ENCODE data around the gene MRGPRF. TPM values are rescaled to one million over a fixed set of nuclear protein-coding genes. Genes with fewer than 3 reads are reported as not detected.

MRGPRF gene
- total and polyA plus RNA-seq, 11 donors = 1.6 to 13.1 (median 3.5) TPM

DNA sequence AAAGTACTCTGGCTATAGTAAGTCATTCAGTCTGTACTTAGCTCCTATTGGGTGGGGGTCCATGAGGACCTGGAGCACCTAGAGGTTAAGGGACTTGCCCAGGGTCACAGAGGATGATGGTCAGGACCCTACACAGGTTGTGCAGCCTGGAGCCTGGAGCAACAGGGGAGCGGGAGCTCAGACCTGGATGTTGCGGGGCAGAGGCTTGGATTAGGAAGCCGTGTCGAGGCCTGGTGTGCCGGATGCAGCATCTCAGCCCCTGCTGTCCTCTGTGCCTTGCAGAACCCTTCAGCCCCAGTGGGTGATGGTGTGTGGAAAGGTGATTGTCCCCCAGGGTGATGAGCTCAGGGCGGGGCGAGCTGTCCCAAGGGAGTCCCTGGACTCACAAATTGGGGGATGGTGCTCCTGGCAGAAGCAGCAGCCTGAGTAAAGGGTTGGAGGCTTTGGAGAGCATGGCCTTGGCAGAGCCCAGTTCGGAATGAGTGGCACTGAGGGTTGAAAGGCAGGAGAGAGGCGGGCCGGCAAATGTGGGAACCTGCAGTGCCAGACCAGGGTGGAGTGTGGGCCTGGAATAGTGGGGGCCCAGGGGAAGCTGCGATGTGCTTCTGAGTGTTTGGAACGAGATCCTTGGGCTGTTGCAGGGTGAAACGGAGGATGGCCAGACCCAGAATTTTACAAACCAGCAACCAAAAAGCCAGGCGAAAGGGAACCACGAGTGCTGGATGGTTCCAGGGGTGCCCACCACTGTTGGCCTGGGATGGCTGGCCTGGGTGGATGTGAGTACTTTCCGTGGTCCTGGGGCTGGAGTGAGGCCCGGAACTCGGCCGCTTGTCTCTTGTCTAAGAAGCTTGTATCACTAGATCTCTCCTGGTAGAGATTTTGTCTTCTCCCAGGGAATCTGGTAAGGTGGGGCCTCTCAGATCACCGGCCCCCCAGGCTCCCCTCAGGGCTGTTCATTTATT is 38.6 kb upstream of the MRGPRF start:
- ATAC-seq (peak in 3 of 4 donors; percentile 6 to 23 (median 22)), DNase-seq (peak in 2 of 5 donors; percentile 63 to 68)
- Histone ChIP-seq H3K27me3 (no peaks in the 10 kb centered on the region), H3K4me1 (peaks cover 0 to 83% (median 58%) of the 10 kb centered on the region in 12 donors), H3K27ac (peak overlapping the region in 7 of 12 donors; percentile 17 to 98 (median 57)), H3K9me3 (no peaks in the 10 kb centered on the region), H3K36me3 (peaks cover 0 to 17% (median 6%) of the 10 kb centered on the region in 9 donors), H3K4me3 (no peak overlapping the region)
- WGBS, 4 donors = 69 to 86% (median 76%) methylated on average over 13 to 20 of the region's 20 CpGs
- intact Hi-C loops (cut with DNase I) = loop anchor here in 1 of 10 donors (10.0 kb wide), 1 partner anchor 147 kb away; the partner anchor contains the start of genes IGHMBP2 and MRPL21
- TF ChIP-seq POLR2A (IDR thresholded peaks at IDR 0.05) = no peak
- TF ChIP-seq, protein P1, sequence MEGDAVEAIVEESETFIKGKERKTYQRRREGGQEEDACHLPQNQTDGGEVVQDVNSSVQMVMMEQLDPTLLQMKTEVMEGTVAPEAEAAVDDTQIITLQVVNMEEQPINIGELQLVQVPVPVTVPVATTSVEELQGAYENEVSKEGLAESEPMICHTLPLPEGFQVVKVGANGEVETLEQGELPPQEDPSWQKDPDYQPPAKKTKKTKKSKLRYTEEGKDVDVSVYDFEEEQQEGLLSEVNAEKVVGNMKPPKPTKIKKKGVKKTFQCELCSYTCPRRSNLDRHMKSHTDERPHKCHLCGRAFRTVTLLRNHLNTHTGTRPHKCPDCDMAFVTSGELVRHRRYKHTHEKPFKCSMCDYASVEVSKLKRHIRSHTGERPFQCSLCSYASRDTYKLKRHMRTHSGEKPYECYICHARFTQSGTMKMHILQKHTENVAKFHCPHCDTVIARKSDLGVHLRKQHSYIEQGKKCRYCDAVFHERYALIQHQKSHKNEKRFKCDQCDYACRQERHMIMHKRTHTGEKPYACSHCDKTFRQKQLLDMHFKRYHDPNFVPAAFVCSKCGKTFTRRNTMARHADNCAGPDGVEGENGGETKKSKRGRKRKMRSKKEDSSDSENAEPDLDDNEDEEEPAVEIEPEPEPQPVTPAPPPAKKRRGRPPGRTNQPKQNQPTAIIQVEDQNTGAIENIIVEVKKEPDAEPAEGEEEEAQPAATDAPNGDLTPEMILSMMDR (IDR thresholded peaks at IDR 0.05) = no peak

DNA sequence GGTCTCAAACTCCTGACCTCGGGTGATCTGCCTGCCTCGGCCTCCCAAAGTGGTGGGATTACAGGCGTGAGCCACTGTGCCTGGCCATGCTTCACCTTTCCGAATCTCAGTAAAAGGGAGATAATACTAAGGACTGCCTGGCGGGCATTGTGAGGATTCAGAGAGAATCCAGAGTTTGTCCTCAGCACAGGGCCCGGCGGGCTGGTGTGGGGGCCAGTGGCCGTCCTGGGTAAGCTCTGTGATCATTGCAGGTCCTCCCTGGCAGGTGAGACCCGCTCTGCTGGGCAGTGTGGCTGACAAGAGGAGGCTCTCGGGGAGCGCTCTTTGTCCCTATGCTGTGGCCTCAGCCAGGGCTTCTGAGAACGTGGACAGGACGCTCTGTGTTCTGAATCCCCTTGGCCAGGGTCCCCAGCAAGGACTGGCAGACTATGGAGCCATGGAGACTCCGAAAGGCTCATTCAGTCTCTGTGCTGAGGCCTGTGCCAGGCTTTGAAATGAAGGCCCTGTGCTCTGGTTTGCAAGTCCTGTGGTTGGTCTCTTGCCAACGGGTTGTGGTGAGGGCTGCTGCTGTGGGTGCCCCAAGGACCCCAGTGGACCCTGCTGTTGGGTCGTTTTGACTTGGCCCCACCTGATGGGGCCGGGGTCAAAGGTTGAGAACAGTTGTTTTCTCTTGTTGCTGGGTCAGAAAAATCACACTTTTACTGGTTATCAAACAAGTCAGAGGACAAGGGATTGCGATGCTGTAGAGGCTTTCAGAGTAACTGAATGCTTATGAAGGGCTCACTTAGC is 37.7 kb upstream of the MRGPRF start:
- peak overlapping the region in 9 of 12 donors; percentile 17 to 98 (median 57) for H3K27ac ChIP-seq
- intact Hi-C loops (cut with DNase I) = loop anchor here in 1 of 10 donors (10.0 kb wide), 1 partner anchor 146 kb away; the partner anchor contains the start of genes IGHMBP2 and MRPL21
- TF ChIP-seq, protein P1 (IDR thresholded peaks at IDR 0.05) = no peak
- no peak for TF ChIP-seq POLR2A (IDR thresholded peaks at IDR 0.05)
- 83 to 89% (median 83%) methylated on average over 18 of the region's 18 CpGs for WGBS, 4 donors
- H3K4me3 ChIP-seq = no peak overlapping the region
- peaks cover 0 to 74% (median 53%) of the 10 kb centered on the region in 12 donors for H3K4me1 ChIP-seq
- DNase-seq = peak in 1 of 5 donors; percentile 51
- no peaks in the 10 kb centered on the region for H3K9me3 ChIP-seq
- H3K27me3 ChIP-seq = no peaks in the 10 kb centered on the region
- ATAC-seq = peak in 1 of 4 donors; percentile 14
- H3K36me3 ChIP-seq = peaks cover 0 to 17% (median 6%) of the 10 kb centered on the region in 9 donors

DNA sequence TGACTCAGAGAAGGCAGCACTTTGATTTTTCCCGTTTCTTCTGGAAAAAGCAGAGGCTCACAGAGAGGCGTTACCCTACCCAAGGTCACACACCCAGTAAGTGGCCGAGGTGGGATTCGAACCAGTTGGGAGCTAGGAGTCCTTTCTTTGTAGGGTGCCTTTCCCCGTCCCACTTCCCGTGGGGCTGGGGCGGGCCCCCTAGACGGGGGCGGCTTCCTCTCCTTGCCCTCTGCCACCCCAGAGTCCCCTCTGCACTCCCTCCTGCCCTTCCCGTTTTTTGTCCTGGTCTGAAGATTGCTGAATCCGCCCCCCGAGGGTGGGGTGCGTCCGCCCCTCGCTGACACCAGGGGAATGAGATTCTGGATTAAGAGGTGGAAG is 36.4 kb upstream of the MRGPRF start:
- no peaks in the 10 kb centered on the region for H3K27me3 ChIP-seq
- peaks cover 0 to 9% (median 2%) of the 10 kb centered on the region in 9 donors for H3K36me3 ChIP-seq
- H3K27ac ChIP-seq = peak overlapping the region; percentile 39 to 98 (median 92)
- intact Hi-C loops (cut with DNase I) = loop anchor here in 8 of 10 donors (2.0 to 10.0 kb wide), 4 partner anchors 37 to 145 kb away; partner anchors contain the start of genes IGHMBP2 (in 1 of the 8) and MRPL21 (in 1 of the 8)
- peak in 1 of 5 donors; percentile 70 for DNase-seq
- no peak for TF ChIP-seq POLR2A (IDR thresholded peaks at IDR 0.05)
- TF ChIP-seq, protein P1 (IDR thresholded peaks at IDR 0.05) = no peak
- H3K4me3 ChIP-seq = peak overlapping the region; percentile 67 to 100 (median 87)
- 7 to 29% (median 23%) methylated on average over 15 of the region's 15 CpGs for WGBS, 4 donors
- ATAC-seq = peak in 2 of 4 donors; percentile 2 to 3
- H3K4me1 ChIP-seq = peaks cover 0 to 65% (median 50%) of the 10 kb centered on the region in 12 donors
- no peaks in the 10 kb centered on the region for H3K9me3 ChIP-seq
